HG02938 (cell line): ENCODE data around the gene APBB1.

Experiments used
- ATAC-seq: cut with Tn5 transposase; IDR thresholded peaks from one replicate; pipeline ENCODE4 v1.9.1; 2021; ENCODE audit warnings: mild to moderate bottlenecking, moderate library complexity; ENCODE audit not compliant: unreplicated experiment

Gene APBB1

GRCh38 chr11:6419009-6419631 is at the start of gene APBB1:
Gene APBB1, minus strand, starts transcription at chr11:6419094. Its CDS starts 7,747 bp downstream, at chr11:6411347.
- ATAC-seq, result peak; percentile 55

DNA sequence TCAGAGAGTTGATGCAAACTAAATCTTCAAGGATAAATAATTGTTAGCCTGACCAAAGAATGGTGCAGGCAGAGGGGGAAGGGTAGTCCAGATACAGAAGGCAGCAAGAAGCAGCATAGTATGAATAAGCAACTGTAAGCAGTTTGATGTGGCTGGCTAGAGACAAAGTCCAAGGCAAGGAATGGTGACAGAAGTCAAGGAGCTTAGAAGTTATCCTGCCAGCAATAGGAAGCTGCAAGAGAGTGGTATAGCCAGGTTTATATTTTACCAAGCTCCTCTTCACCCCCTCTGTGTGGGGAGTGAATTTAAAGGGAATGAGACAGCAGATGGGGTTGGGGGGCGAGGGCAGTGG is 40.2 kb upstream of the APBB1 start:
- no peak for ATAC-seq

GRCh38 chr11:6458352-6459098 is 39.6 kb upstream of the APBB1 start:
- no peak for ATAC-seq

- no peak for ATAC-seq
Observed at GRCh38 chr11:6457581-6458320, 38.9 kb upstream of the APBB1 start.

- no peak for ATAC-seq
Observed at GRCh38 chr11:6456361-6457073, 37.6 kb upstream of the APBB1 start.

- ATAC-seq, result no peak
Observed at GRCh38 chr11:6455070-6455469, 36.2 kb upstream of the APBB1 start.

GRCh38 chr11:6453152-6453551 is 34.3 kb upstream of the APBB1 start:
- ATAC-seq, result no peak

DNA sequence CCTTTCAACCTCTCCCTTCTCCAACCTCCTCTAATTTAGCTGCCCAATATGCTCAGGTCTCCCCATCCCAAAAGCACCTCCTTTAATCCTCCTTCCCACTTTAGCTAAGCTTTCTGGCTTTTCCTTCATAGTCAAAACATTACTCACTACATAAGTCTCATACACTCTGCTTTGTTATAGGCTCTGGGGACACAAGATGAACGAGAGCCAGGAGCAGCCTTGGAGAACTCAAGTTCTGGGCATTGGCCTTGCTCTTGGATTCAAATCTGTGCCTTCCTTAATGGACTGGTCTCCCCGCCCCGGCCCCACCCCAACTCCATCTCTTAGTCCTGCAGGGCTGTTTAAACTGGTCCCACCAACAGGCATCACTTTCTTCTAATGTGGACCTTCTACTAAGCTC is 33.3 kb upstream of the APBB1 start:
- no peak for ATAC-seq

DNA sequence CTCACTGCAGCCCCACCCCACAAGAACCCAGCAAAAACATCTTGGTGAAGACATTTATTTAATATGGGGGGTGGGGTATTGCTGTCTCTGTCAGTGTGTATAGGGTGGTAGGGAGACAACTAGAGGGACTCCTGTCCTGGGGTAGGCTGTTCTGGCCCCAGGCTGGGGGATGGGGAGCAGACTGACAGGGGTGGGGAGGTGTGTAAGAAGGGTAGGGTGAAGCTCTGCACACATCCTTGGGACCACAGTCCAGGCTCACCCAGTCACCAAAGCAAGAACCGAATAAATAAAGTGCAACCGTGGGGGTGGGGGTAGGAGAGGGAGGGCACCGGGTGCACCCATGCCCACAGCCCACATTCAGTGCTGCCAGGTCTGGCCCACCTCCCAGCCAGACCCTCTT is 29.7 kb upstream of the APBB1 start:
- no peak for ATAC-seq

DNA sequence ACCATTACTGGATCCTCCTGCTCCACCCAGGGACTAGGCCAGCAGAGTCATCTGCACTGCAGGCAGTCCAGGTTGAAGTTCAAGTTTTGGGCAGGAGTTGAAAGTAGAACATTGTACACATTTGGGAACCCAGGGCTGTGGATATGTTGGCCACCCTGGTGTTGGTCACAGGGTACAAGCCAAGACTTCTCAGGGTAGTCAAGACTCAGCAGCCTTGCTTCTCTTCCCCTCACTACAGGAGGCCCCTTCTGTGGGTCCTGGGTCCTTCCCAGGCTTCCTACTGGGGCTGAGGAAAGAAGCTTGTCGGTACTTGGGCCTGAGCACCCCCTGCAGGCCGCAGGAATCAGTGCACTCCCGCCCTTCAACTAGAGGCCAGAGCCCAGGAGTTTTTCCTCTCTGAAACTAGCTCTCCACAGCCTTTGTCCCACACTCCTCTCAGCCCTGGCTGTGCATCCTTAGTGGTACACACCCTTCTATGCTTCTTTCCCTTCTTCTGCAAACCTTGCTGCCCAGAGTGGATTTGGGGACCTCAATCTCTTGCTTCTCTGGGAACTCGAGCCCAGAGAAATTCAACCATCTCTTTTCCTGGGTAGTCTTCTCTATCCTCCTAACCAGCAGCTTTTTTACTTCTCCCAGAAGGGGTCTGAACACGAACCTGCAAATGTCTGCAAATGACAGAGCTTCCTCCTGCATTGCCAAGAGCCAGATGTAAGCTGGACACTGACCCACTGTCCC is 24.5 kb upstream of the APBB1 start:
- ATAC-seq, result peak; percentile 77

GRCh38 chr11:6442441-6442840 is 23.5 kb upstream of the APBB1 start:
- ATAC-seq, result no peak

DNA sequence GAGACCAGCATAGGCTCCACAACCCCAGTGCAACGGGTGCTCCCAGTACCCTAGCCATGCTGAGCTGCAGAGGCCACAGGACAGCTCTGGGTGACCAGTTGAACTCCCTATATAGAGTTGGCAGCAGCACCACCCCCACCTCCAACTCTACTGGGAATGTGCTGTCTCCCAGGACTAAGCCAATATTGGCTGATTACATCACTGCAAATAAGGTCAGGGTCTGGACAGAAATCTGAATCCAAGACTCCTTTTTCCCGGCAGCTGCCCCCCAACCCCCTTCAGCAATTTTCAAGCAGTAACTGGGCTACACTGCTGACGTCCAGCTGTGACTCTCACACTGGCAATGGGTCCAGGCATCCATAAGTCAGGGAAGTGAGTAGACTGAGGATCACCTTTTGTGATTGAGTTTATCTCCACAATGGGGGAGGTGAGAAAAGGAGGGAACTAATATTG is 22.0 kb upstream of the APBB1 start, which contains the start of gene HPX:
TSS of gene HPX (minus strand) at position 82 of the 453 bp plus-strand sequence. CDS start at position 58, 24 bp downstream.
- ATAC-seq, result no peak

- ATAC-seq, result no peak
Observed at GRCh38 chr11:6438979-6439571, 20.2 kb upstream of the APBB1 start.

- no peak for ATAC-seq
Observed at GRCh38 chr11:6437993-6438392, 19.1 kb upstream of the APBB1 start.

GRCh38 chr11:6437423-6437822 is 18.5 kb upstream of the APBB1 start:
- ATAC-seq, result no peak

DNA sequence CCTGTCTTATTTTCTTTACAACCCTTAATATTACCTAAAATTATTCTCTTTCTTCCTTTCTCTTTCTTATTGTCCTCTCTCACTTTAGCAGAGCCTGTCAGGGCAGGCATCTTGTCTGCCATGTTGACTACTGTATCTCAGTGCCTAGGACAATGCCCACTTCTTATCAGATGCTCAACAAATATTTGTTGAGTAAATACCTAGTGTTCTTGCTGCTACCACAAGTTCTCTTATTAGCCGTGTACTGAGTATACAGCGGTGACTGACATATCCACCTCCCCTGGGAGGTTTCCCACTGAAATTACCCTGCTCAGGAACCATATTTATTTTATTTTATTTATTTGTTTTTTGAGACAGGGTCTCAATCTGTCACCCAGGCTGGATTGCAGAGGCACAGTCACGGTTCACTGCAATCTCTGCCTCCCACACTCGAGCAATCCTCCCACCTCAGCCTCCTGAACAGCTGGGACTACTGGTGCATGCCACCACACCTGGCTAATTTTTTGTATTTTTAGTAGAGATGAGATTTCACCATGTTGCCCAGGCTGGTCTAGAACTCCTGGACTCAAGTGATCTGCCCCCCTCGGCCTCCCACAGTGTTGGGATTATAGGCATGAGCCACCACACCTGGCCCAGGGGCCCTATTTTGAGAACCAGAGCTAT is 15.2 kb upstream of the APBB1 start:
- ATAC-seq, result no peak

GRCh38 chr11:6431861-6432260 is 13.0 kb upstream of the APBB1 start:
- ATAC-seq, result no peak

GRCh38 chr11:6427516-6427915 is 8.6 kb upstream of the APBB1 start:
- ATAC-seq, result no peak

DNA sequence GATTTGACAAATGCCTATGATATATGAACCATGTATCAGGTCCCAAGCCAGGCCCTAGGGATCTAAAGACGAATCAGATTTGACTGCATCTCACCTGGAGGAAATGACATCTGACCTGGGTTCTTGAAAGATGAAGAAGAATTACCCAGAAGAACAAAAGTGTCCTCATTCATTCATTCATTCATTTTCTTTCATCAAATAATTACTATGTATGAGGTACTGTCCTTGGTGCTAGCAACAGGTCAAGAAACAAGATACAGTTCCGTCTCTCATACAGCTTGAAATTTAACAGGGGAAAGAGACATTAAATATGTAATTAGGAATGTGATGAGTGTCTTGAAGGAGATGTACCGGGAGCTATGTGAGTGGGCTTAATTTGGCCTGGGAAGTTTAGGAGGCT is 1.8 kb upstream of the APBB1 start:
- ATAC-seq, result no peak
